Neural crest cell (in vitro differentiated cells): ENCODE measurements around the gene ANKRD55. TPM values are rescaled to one million over a fixed set of nuclear protein-coding genes. Genes with fewer than 3 reads are reported as not detected.
"Not testable (repeated sequence)": the region's sequence is repeated elsewhere in the genome, so short reads cannot be mapped to it uniquely, and the experiment has no call there.

ENCODE experiments used
- DNase-seq: peaks from one replicate; pipeline ENCODE4 v3.0.0; 2021; ENCODE audit warnings: low read depth, mixed read lengths, low spot score
- H3K27ac Mint-ChIP-seq: one replicate; pipeline ENCODE4 v1.8.0; 2021; ENCODE audit warnings: mild to moderate bottlenecking, mixed read lengths; ENCODE audit not compliant: unreplicated experiment
- H3K27me3 Mint-ChIP-seq: 2 replicates; pipeline ENCODE4 v1.8.0; 2021; ENCODE audit warnings: low read depth, mild to moderate bottlenecking, mixed read lengths
- H3K36me3 Mint-ChIP-seq: 2 replicates; pipeline ENCODE4 v1.8.0; 2021; ENCODE audit warnings: low read depth, mild to moderate bottlenecking, mixed read lengths
- H3K4me1 Mint-ChIP-seq: 2 replicates; pipeline ENCODE4 v1.8.0; 2021; ENCODE audit warnings: mixed read lengths
- H3K4me3 Mint-ChIP-seq: one replicate; pipeline ENCODE4 v1.8.0; 2021; ENCODE audit warnings: mild to moderate bottlenecking, mixed read lengths
- H3K9me3 Mint-ChIP-seq: 2 replicates; pipeline ENCODE4 v1.8.0; 2021; ENCODE audit warnings: mixed read lengths
- total RNA-seq: library from RNA; stranded (reverse); gene quantifications from 2 replicates; pipeline ENCODE4 v1.2.1, GENCODE V29; 2021
- TF ChIP-seq, protein P1 (sequence below): fragments of 200-600 bp; sonication (generic); conservative IDR thresholded peaks from 2 replicates; pipeline ENCODE4 v1.5.0; 2021; ENCODE audit warnings: antibody characterized with exemption, mild to moderate bottlenecking

Gene ANKRD55
- total RNA-seq, 1 donor from 2014 or later: 0.16 TPM

DNA sequence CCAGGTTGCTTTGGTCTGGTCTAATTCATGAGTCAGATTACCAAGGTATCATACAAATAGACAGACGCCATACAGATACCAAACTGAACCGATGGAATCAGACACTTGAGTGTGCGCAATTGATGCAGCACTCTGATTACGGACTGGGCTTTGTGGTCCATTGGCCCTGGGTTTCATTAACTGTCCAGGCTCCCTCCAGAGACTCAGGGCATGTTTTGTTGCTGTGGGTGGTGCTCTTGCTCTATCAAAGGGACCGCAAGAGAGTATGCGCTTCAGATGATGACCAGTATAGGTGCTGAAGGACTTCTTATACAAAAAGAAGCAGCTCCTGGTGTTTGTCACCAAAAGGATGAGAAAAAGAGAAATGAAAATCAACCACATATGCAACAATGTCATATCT lies 36.9 kb upstream of the ANKRD55 start:
- Mint-ChIP-seq H3K27ac (no peak overlapping the region), H3K4me1 (peaks cover 16% of the 10 kb centered on the region), H3K4me3 (no peak overlapping the region), H3K27me3 (no peaks in the 10 kb centered on the region), H3K36me3 (no peaks in the 10 kb centered on the region), H3K9me3 (no peaks in the 10 kb centered on the region)
- TF ChIP-seq, protein P1, sequence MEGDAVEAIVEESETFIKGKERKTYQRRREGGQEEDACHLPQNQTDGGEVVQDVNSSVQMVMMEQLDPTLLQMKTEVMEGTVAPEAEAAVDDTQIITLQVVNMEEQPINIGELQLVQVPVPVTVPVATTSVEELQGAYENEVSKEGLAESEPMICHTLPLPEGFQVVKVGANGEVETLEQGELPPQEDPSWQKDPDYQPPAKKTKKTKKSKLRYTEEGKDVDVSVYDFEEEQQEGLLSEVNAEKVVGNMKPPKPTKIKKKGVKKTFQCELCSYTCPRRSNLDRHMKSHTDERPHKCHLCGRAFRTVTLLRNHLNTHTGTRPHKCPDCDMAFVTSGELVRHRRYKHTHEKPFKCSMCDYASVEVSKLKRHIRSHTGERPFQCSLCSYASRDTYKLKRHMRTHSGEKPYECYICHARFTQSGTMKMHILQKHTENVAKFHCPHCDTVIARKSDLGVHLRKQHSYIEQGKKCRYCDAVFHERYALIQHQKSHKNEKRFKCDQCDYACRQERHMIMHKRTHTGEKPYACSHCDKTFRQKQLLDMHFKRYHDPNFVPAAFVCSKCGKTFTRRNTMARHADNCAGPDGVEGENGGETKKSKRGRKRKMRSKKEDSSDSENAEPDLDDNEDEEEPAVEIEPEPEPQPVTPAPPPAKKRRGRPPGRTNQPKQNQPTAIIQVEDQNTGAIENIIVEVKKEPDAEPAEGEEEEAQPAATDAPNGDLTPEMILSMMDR: no peak
- no peak for DNase-seq

DNA sequence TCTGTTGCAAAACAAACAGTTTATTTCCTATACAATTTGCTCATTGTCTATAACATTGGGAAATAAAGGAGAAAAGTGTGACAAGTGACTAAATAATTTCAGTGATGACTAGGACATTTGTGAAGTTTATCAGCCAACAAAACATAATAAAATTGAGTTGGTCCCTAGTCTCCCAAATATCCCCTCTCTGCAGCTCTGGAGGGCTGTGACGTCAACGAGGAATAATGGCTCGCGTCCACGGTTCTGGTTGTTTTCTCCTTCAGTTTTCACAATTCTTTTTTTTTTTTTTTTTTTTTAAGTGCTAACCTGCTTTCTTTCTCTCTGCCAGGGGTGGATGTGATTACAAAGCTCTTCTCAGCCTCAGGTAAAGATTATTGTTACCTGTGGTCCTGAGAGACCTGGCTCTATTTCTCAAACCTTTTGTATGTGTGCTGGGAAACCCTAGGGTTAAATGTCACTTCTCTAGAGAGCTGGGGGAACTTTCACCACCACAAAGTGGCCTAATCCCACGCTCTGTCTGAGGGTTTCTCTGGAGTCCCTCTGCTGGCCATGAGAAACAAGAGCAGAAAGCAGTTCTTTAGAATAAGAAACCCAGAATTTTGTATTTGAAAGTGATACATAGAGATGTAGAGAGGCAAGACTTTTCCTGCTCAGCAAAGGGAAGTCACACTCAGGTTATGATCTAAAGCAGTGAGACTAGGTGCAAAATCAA lies 36.2 kb upstream of the ANKRD55 start:
- no peak overlapping the region for H3K27ac Mint-ChIP-seq

DNA sequence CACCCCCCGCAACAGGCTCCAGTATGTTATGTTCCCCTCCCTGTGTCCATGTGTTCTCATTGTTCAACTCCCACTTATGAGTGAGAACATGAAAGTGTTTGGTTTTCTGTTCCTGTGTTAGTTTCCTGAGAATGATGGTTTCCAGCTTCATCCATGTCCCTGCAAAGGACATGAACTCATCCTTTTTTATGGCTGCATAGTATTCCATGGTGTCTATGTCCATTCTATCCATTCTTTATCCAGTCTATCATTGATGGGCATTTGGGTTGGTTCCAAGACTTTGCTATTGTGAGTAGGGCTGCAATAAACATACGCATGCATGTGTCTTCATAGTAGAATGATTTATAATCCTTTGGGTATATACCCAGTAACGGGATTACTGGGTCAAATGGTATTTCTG lies 35.6 kb upstream of the ANKRD55 start:
- H3K27me3 Mint-ChIP-seq, H3K9me3 Mint-ChIP-seq, H3K27ac Mint-ChIP-seq, H3K4me3 Mint-ChIP-seq, DNase-seq, H3K36me3 Mint-ChIP-seq: not testable (repeated sequence)
- H3K4me1 Mint-ChIP-seq: peaks cover 16% of the 10 kb centered on the region

More for the DNA sequence above, 36.2 kb upstream of the ANKRD55 start:
- peak; percentile 18 for DNase-seq
- TF ChIP-seq, protein P1: peak; percentile 71
- Mint-ChIP-seq H3K4me1 (peaks cover 16% of the 10 kb centered on the region), H3K9me3 (peaks cover 2% of the 10 kb centered on the region), H3K27me3 (no peaks in the 10 kb centered on the region), H3K36me3 (no peaks in the 10 kb centered on the region), H3K4me3 (no peak overlapping the region)

DNA sequence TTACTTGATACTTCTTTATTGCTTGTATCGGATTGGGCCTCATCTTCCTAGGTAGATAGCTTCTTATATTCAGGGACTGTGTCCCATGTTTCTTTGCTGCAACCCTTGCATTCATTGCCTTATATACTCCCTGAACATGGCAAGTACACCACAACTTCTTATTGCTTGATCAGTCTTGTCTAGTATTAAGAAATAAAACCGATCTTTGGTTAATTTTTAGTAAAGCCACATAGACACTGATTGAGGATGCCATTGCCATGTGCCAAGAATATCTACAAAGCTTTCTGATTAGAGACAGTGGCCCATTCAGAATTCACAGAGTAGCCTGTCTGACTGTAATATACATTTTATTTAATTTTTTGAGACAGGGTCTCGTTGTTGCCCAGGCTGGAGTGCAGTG lies 34.7 kb upstream of the ANKRD55 start:
- TF ChIP-seq, protein P1: no peak
- Mint-ChIP-seq H3K4me1 (peaks cover 16% of the 10 kb centered on the region), H3K4me3 (no peak overlapping the region), H3K27me3 (no peaks in the 10 kb centered on the region), H3K36me3 (no peaks in the 10 kb centered on the region), H3K27ac (no peak overlapping the region), H3K9me3 (peaks cover 2% of the 10 kb centered on the region)
- no peak for DNase-seq

DNA sequence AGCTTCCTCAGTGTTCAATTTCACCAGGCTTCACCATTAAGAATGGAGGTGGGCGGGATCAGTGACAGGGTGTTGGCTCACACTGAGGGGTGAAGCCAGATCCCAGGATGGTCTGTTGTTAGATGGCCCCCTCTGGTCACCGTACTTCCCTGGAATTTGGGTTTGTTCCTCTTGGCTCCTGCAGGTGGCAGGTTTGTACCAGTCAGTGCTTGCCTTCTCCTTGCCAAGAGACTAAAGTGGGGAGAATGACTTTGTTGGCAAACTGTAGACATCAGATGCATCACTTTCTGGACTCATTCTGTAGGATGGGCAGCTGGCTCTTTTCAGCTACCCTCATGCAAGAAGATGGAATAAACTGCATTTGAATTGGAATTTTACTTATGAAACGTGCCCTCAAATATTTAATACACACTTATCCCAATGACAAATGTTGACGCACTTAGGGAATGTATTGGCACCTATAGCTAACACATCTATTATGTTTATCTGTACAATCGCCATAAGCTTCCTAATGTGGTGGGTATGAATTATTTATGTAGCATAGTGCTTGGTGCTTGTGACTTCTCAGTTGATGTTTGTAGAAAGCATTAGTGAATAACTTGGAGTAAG lies 31.4 kb upstream of the ANKRD55 start:
- H3K4me1 Mint-ChIP-seq: peaks cover 3% of the 10 kb centered on the region
- H3K27ac Mint-ChIP-seq: no peak overlapping the region
- DNase-seq: peak; percentile 34
- TF ChIP-seq, protein P1: peak; percentile 67
- no peaks in the 10 kb centered on the region for H3K36me3 Mint-ChIP-seq
- H3K9me3 Mint-ChIP-seq: peaks cover 2% of the 10 kb centered on the region
- no peak overlapping the region for H3K4me3 Mint-ChIP-seq
- no peaks in the 10 kb centered on the region for H3K27me3 Mint-ChIP-seq

DNA sequence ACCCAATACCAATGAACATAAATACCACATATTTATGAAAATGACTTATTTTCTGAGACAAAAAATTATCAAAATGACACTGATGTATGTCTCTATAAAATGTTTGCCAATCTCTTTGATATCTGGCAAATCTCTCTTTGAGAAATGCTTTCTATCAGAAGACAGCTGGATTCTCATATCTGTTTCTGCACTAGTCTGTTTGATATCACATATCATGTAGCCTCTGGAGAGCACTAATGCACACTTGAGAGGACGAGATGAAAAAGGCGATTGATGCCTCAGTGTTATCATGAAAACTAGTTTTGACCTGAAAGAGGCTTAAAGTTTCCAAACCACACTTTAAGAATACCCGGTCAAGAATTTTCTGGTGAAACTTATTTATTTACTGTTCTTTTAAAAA lies 29.1 kb upstream of the ANKRD55 start:
- TF ChIP-seq, protein P1: no peak
- no peak overlapping the region for H3K4me3 Mint-ChIP-seq
- H3K27me3 Mint-ChIP-seq: no peaks in the 10 kb centered on the region
- no peak for DNase-seq
- H3K36me3 Mint-ChIP-seq: no peaks in the 10 kb centered on the region
- no peaks in the 10 kb centered on the region for H3K4me1 Mint-ChIP-seq
- peaks cover 5% of the 10 kb centered on the region for H3K9me3 Mint-ChIP-seq
- no peak overlapping the region for H3K27ac Mint-ChIP-seq
